ENCODE measurements around the gene DYNC1H1.

Gene DYNC1H1

GRCh38 chr14:101947577-101947903 is 16.8 kb upstream of the DYNC1H1 start:
- peak overlapping the region; percentile 68 for H3K27ac ChIP-seq (ENCODE audit: low read depth, low read length)
- H3K79me1 ChIP-seq (ENCODE audit: low read length): peaks cover 2% of the 10 kb centered on the region
- H3K36me3 ChIP-seq (ENCODE audit: control insufficient read depth, insufficient read depth, low read length): no peaks in the 10 kb centered on the region
- peak overlapping the region; percentile 44 for H2BK5ac ChIP-seq (ENCODE audit: low read length)
- H3K4ac ChIP-seq (ENCODE audit: low read depth, low read length): peak overlapping the region; percentile 76
- no peak overlapping the region for H2BK15ac ChIP-seq (replicated peaks; ENCODE audit: low read depth)
- DNase-seq: no peak
- H3K79me2 ChIP-seq (ENCODE audit: control insufficient read depth, insufficient read depth, low read length): no peaks in the 10 kb centered on the region
- H3K4me2 ChIP-seq (ENCODE audit: low read length): peak overlapping the region; percentile 93
- no peaks in the 10 kb centered on the region for H3K4me1 ChIP-seq (ENCODE audit: control insufficient read depth, low read depth, low read length)
- no peak overlapping the region for H2BK120ac ChIP-seq (ENCODE audit: low read depth, low read length)
- H4K8ac ChIP-seq (ENCODE audit: low read depth, low read length): peak overlapping the region; percentile 40
- H3K56ac ChIP-seq (ENCODE audit: low read length): peak overlapping the region; percentile 95
- H3K27me3 ChIP-seq (ENCODE audit: insufficient read depth, low read length, poor library complexity): no peaks in the 10 kb centered on the region
- H3K18ac ChIP-seq (ENCODE audit: low read length): peak overlapping the region; percentile 11
- peak overlapping the region; percentile 88 for H3K4me3 ChIP-seq (ENCODE audit: low read length)
- no CpG with 5 or more reads among the region's 8 CpGs for WGBS (ENCODE audit: extremely low coverage, insufficient coverage, low lambda C conversion rate)
- peak overlapping the region; percentile 37 for H4K5ac ChIP-seq (ENCODE audit: low read length)
- H3K23ac ChIP-seq (ENCODE audit: low read length): no peak overlapping the region
- H3K9ac ChIP-seq (ENCODE audit: low read length): peak overlapping the region; percentile 96
- peak overlapping the region; percentile 12 for H2AK5ac ChIP-seq (ENCODE audit: low read length)

- H3K36me3 ChIP-seq (ENCODE audit: control insufficient read depth, insufficient read depth, low read length): no peaks in the 10 kb centered on the region
- peak overlapping the region; percentile 88 for H3K4me3 ChIP-seq (ENCODE audit: low read length)
- H4K5ac ChIP-seq (ENCODE audit: low read length): peak overlapping the region; percentile 37
- no peaks in the 10 kb centered on the region for H3K4me1 ChIP-seq (ENCODE audit: control insufficient read depth, low read depth, low read length)
- H3K18ac ChIP-seq (ENCODE audit: low read length): peak overlapping the region; percentile 11
- peak overlapping the region; percentile 44 for H2BK5ac ChIP-seq (ENCODE audit: low read length)
- no CpG with 5 or more reads among the region's 53 CpGs for WGBS (ENCODE audit: extremely low coverage, insufficient coverage, low lambda C conversion rate)
- peak; percentile 100 for DNase-seq
- peak overlapping the region; percentile 12 for H2AK5ac ChIP-seq (ENCODE audit: low read length)
- H2BK15ac ChIP-seq (replicated peaks; ENCODE audit: low read depth): no peak overlapping the region
- peak overlapping the region; percentile 95 for H3K56ac ChIP-seq (ENCODE audit: low read length)
- peak overlapping the region; percentile 96 for H3K9ac ChIP-seq (ENCODE audit: low read length)
- no peaks in the 10 kb centered on the region for H3K27me3 ChIP-seq (ENCODE audit: insufficient read depth, low read length, poor library complexity)
- no peaks in the 10 kb centered on the region for H3K79me2 ChIP-seq (ENCODE audit: control insufficient read depth, insufficient read depth, low read length)
- no peak overlapping the region for H3K23ac ChIP-seq (ENCODE audit: low read length)
- peaks cover 2% of the 10 kb centered on the region for H3K79me1 ChIP-seq (ENCODE audit: low read length)
- H3K4me2 ChIP-seq (ENCODE audit: low read length): peak overlapping the region; percentile 93
- H3K27ac ChIP-seq (ENCODE audit: low read depth, low read length): peak overlapping the region; percentile 68
- H4K8ac ChIP-seq (ENCODE audit: low read depth, low read length): peak overlapping the region; percentile 40
- H2BK120ac ChIP-seq (ENCODE audit: low read depth, low read length): no peak overlapping the region
- H3K4ac ChIP-seq (ENCODE audit: low read depth, low read length): peak overlapping the region; percentile 76
Observed at GRCh38 chr14:101947904-101948665, 16.3 kb upstream of the DYNC1H1 start.

- H3K4me1 ChIP-seq (ENCODE audit: control insufficient read depth, low read depth, low read length): no peaks in the 10 kb centered on the region
- H3K4me2 ChIP-seq (ENCODE audit: low read length): peak overlapping the region; percentile 34
- H3K9ac ChIP-seq (ENCODE audit: low read length): peak overlapping the region; percentile 69
- H2BK15ac ChIP-seq (replicated peaks; ENCODE audit: low read depth): no peak overlapping the region
- H2BK5ac ChIP-seq (ENCODE audit: low read length): no peak overlapping the region
- peak overlapping the region; percentile 86 for H3K56ac ChIP-seq (ENCODE audit: low read length)
- H4K5ac ChIP-seq (ENCODE audit: low read length): no peak overlapping the region
- no peaks in the 10 kb centered on the region for H3K27me3 ChIP-seq (ENCODE audit: insufficient read depth, low read length, poor library complexity)
- peak overlapping the region; percentile 64 for H3K4ac ChIP-seq (ENCODE audit: low read depth, low read length)
- H2BK120ac ChIP-seq (ENCODE audit: low read depth, low read length): no peak overlapping the region
- no peaks in the 10 kb centered on the region for H3K36me3 ChIP-seq (ENCODE audit: control insufficient read depth, insufficient read depth, low read length)
- no peaks in the 10 kb centered on the region for H3K79me2 ChIP-seq (ENCODE audit: control insufficient read depth, insufficient read depth, low read length)
- H3K18ac ChIP-seq (ENCODE audit: low read length): no peak overlapping the region
- no CpG with 5 or more reads among the region's 29 CpGs for WGBS (ENCODE audit: extremely low coverage, insufficient coverage, low lambda C conversion rate)
- peak overlapping the region; percentile 34 for H3K4me3 ChIP-seq (ENCODE audit: low read length)
- DNase-seq: no peak
- H3K79me1 ChIP-seq (ENCODE audit: low read length): peaks cover 2% of the 10 kb centered on the region
- no peak overlapping the region for H3K23ac ChIP-seq (ENCODE audit: low read length)
- peak overlapping the region; percentile 0 for H4K8ac ChIP-seq (ENCODE audit: low read depth, low read length)
- no peak overlapping the region for H2AK5ac ChIP-seq (ENCODE audit: low read length)
- H3K27ac ChIP-seq (ENCODE audit: low read depth, low read length): peak overlapping the region; percentile 25
Observed at GRCh38 chr14:101948666-101949216, 15.6 kb upstream of the DYNC1H1 start.

- no peak overlapping the region for H2AK5ac ChIP-seq (ENCODE audit: low read length)
- H3K79me2 ChIP-seq (ENCODE audit: control insufficient read depth, insufficient read depth, low read length): no peaks in the 10 kb centered on the region
- H3K4me1 ChIP-seq (ENCODE audit: control insufficient read depth, low read depth, low read length): no peaks in the 10 kb centered on the region
- no peak overlapping the region for H4K8ac ChIP-seq (ENCODE audit: low read depth, low read length)
- no peak overlapping the region for H3K9ac ChIP-seq (ENCODE audit: low read length)
- DNase-seq: no peak
- no peak overlapping the region for H3K27ac ChIP-seq (ENCODE audit: low read depth, low read length)
- H2BK15ac ChIP-seq (replicated peaks; ENCODE audit: low read depth): no peak overlapping the region
- no peak overlapping the region for H3K4me3 ChIP-seq (ENCODE audit: low read length)
- no peak overlapping the region for H2BK120ac ChIP-seq (ENCODE audit: low read depth, low read length)
- no peaks in the 10 kb centered on the region for H3K36me3 ChIP-seq (ENCODE audit: control insufficient read depth, insufficient read depth, low read length)
- H2BK5ac ChIP-seq (ENCODE audit: low read length): no peak overlapping the region
- H3K56ac ChIP-seq (ENCODE audit: low read length): no peak overlapping the region
- no peak overlapping the region for H3K4ac ChIP-seq (ENCODE audit: low read depth, low read length)
- H3K23ac ChIP-seq (ENCODE audit: low read length): no peak overlapping the region
- H3K27me3 ChIP-seq (ENCODE audit: insufficient read depth, low read length, poor library complexity): no peaks in the 10 kb centered on the region
- H3K4me2 ChIP-seq (ENCODE audit: low read length): no peak overlapping the region
- H4K5ac ChIP-seq (ENCODE audit: low read length): no peak overlapping the region
- H3K79me1 ChIP-seq (ENCODE audit: low read length): peaks cover 2% of the 10 kb centered on the region
- no peak overlapping the region for H3K18ac ChIP-seq (ENCODE audit: low read length)
- no CpG with 5 or more reads among the region's 4 CpGs for WGBS (ENCODE audit: extremely low coverage, insufficient coverage, low lambda C conversion rate)
Observed at GRCh38 chr14:101950100-101950499, 14.3 kb upstream of the DYNC1H1 start.

- H2AK5ac ChIP-seq (ENCODE audit: low read length): no peak overlapping the region
- no peak overlapping the region for H4K8ac ChIP-seq (ENCODE audit: low read depth, low read length)
- no peaks in the 10 kb centered on the region for H3K27me3 ChIP-seq (ENCODE audit: insufficient read depth, low read length, poor library complexity)
- no peak overlapping the region for H3K4me3 ChIP-seq (ENCODE audit: low read length)
- H3K9ac ChIP-seq (ENCODE audit: low read length): no peak overlapping the region
- no peak overlapping the region for H2BK5ac ChIP-seq (ENCODE audit: low read length)
- peaks cover 2% of the 10 kb centered on the region for H3K79me1 ChIP-seq (ENCODE audit: low read length)
- no peaks in the 10 kb centered on the region for H3K4me1 ChIP-seq (ENCODE audit: control insufficient read depth, low read depth, low read length)
- H2BK120ac ChIP-seq (ENCODE audit: low read depth, low read length): no peak overlapping the region
- H3K18ac ChIP-seq (ENCODE audit: low read length): no peak overlapping the region
- no peak overlapping the region for H3K4ac ChIP-seq (ENCODE audit: low read depth, low read length)
- DNase-seq: no peak
- WGBS (ENCODE audit: extremely low coverage, insufficient coverage, low lambda C conversion rate): no CpG with 5 or more reads among the region's 4 CpGs
- H4K5ac ChIP-seq (ENCODE audit: low read length): no peak overlapping the region
- no peaks in the 10 kb centered on the region for H3K79me2 ChIP-seq (ENCODE audit: control insufficient read depth, insufficient read depth, low read length)
- no peaks in the 10 kb centered on the region for H3K36me3 ChIP-seq (ENCODE audit: control insufficient read depth, insufficient read depth, low read length)
- H3K4me2 ChIP-seq (ENCODE audit: low read length): no peak overlapping the region
- H3K56ac ChIP-seq (ENCODE audit: low read length): no peak overlapping the region
- H3K27ac ChIP-seq (ENCODE audit: low read depth, low read length): no peak overlapping the region
- no peak overlapping the region for H3K23ac ChIP-seq (ENCODE audit: low read length)
- H2BK15ac ChIP-seq (replicated peaks; ENCODE audit: low read depth): no peak overlapping the region
Observed at GRCh38 chr14:101950516-101951215, 13.7 kb upstream of the DYNC1H1 start.
